Natural killer cell treated with Interleukin-12 subunit alpha and Interleukin-12 subunit beta and Interleukin-15 and Interleukin-18, amount 100 ng/mL, for 72 hours (primary cell): ENCODE results near the gene KCNK10. TPM values are rescaled to one million over a fixed set of nuclear protein-coding genes. Genes with fewer than 3 reads are reported as not detected.

Experiments used
- ATAC-seq, 2 donors: fragments of 150-1000 bp; cut with Tn5 transposase in 1 of 2; sonication (Bioruptor Pico), chemical (Tn5 transposase) in 1 of 2; 2 replicates each; pipeline ENCODE4 v1.10.0; 2021
- DNase-seq: peaks from one replicate; pipeline ENCODE4 v3.0.0; 2022; ENCODE audit warnings: low spot score
- H3K27ac Mint-ChIP-seq, 2 donors: 1 replicate in 1 of 2; 2 replicates in 1 of 2; pipeline ENCODE4 v1.8.0; 2022; ENCODE audit warnings: mixed read lengths in 2 of 2, mild to moderate bottlenecking in 1 of 2, moderate library complexity in 1 of 2
- H3K27me3 Mint-ChIP-seq, 2 donors: 1 replicate in 1 of 2; 2 replicates in 1 of 2; pipeline ENCODE4 v1.8.0; 2022; ENCODE audit warnings: mixed read lengths in 2 of 2
- H3K36me3 Mint-ChIP-seq: one replicate; pipeline ENCODE4 v1.8.0; 2022; ENCODE audit warnings: mixed read lengths
- H3K4me1 Mint-ChIP-seq, 2 donors: 1 replicate in 1 of 2; 2 replicates in 1 of 2; pipeline ENCODE4 v1.8.0; 2022; ENCODE audit warnings: low read depth in 2 of 2, mixed read lengths in 2 of 2, mild to moderate bottlenecking in 1 of 2
- H3K4me3 Mint-ChIP-seq: one replicate; pipeline ENCODE4 v1.8.0; 2022; ENCODE audit warnings: mixed read lengths
- H3K9me3 Mint-ChIP-seq: 2 replicates; pipeline ENCODE4 v1.8.0; 2022; ENCODE audit warnings: mixed read lengths
- total RNA-seq, 2 donors: library from RNA; stranded (reverse); gene quantifications; one replicate each; pipeline ENCODE4 v1.2.3, GENCODE V29; 2022

Gene KCNK10
- total RNA-seq, 2 donors from 2014 or later = not detected

- no peak overlapping the region for H3K27ac Mint-ChIP-seq
- no peak for DNase-seq
Observed at GRCh38 chr14:88310021-88310420, 13.0 kb downstream of the KCNK10 start.

GRCh38 chr14:88305528-88306322, 17.3 kb downstream of the KCNK10 start:
- DNase-seq (no peak), ATAC-seq (no peak)
- peaks cover 14 to 20% of the 10 kb centered on the region in 2 donors for H3K27me3 Mint-ChIP-seq
- no peaks in the 10 kb centered on the region for H3K4me1 Mint-ChIP-seq
- H3K9me3 Mint-ChIP-seq = no peaks in the 10 kb centered on the region
- H3K36me3 Mint-ChIP-seq = no peaks in the 10 kb centered on the region
- no peak overlapping the region for H3K27ac Mint-ChIP-seq
- H3K4me3 Mint-ChIP-seq = no peak overlapping the region

More at GRCh38 chr14:88310021-88310420, 13.0 kb downstream of the KCNK10 start:
- H3K4me1 Mint-ChIP-seq = no peaks in the 10 kb centered on the region
- no peak overlapping the region for H3K4me3 Mint-ChIP-seq
- H3K9me3 Mint-ChIP-seq = no peaks in the 10 kb centered on the region
- no peak for ATAC-seq
- peaks cover 0 to 4% of the 10 kb centered on the region in 2 donors for H3K27me3 Mint-ChIP-seq
- H3K36me3 Mint-ChIP-seq = no peaks in the 10 kb centered on the region

GRCh38 chr14:88303041-88303440, 20.0 kb downstream of the KCNK10 start:
- H3K36me3 Mint-ChIP-seq = no peaks in the 10 kb centered on the region
- H3K4me3 Mint-ChIP-seq = no peak overlapping the region
- peaks cover 35% of the 10 kb centered on the region in 2 donors for H3K27me3 Mint-ChIP-seq
- no peak for DNase-seq
- H3K27ac Mint-ChIP-seq = no peak overlapping the region
- no peak for ATAC-seq
- H3K9me3 Mint-ChIP-seq = no peaks in the 10 kb centered on the region
- H3K4me1 Mint-ChIP-seq = peaks cover 4 to 5% of the 10 kb centered on the region in 2 donors

- Mint-ChIP-seq H3K4me1 (peaks cover 4 to 5% of the 10 kb centered on the region in 2 donors), H3K9me3 (no peaks in the 10 kb centered on the region), H3K27me3 (peaks cover 39 to 41% of the 10 kb centered on the region in 2 donors), H3K36me3 (no peaks in the 10 kb centered on the region), H3K27ac (no peak overlapping the region), H3K4me3 (no peak overlapping the region)
- no peak for DNase-seq
- ATAC-seq = no peak
Observed at GRCh38 chr14:88301381-88301780, 21.7 kb downstream of the KCNK10 start.

- peaks cover 39 to 43% of the 10 kb centered on the region in 2 donors for H3K27me3 Mint-ChIP-seq
- H3K36me3 Mint-ChIP-seq = no peaks in the 10 kb centered on the region
- ATAC-seq (no peak), DNase-seq (no peak)
- H3K27ac Mint-ChIP-seq = no peak overlapping the region
- H3K4me3 Mint-ChIP-seq = no peak overlapping the region
- no peaks in the 10 kb centered on the region for H3K9me3 Mint-ChIP-seq
- peaks cover 4 to 5% of the 10 kb centered on the region in 2 donors for H3K4me1 Mint-ChIP-seq
Observed at GRCh38 chr14:88300817-88301216, 22.3 kb downstream of the KCNK10 start.

GRCh38 chr14:88299865-88300530, 23.1 kb downstream of the KCNK10 start:
- H3K9me3 Mint-ChIP-seq = no peaks in the 10 kb centered on the region
- no peak for DNase-seq

GRCh38 chr14:88297306-88297705, 25.8 kb downstream of the KCNK10 start:
- Mint-ChIP-seq H3K4me1 (peaks cover 4 to 5% of the 10 kb centered on the region in 2 donors), H3K36me3 (no peaks in the 10 kb centered on the region), H3K9me3 (no peaks in the 10 kb centered on the region), H3K4me3 (no peak overlapping the region), H3K27ac (no peak overlapping the region), H3K27me3 (peaks cover 33 to 57% of the 10 kb centered on the region in 2 donors)
- no peak for ATAC-seq
- no peak for DNase-seq

More at GRCh38 chr14:88299865-88300530, 23.1 kb downstream of the KCNK10 start:
- Mint-ChIP-seq H3K4me1 (peaks cover 4 to 5% of the 10 kb centered on the region in 2 donors), H3K4me3 (no peak overlapping the region), H3K27ac (no peak overlapping the region), H3K27me3 (peaks cover 35 to 43% of the 10 kb centered on the region in 2 donors), H3K36me3 (no peaks in the 10 kb centered on the region)
- ATAC-seq = no peak

- Mint-ChIP-seq H3K27ac (no peak overlapping the region), H3K4me3 (no peak overlapping the region), H3K27me3 (peaks cover 25 to 47% of the 10 kb centered on the region in 2 donors)
Observed at GRCh38 chr14:88296351-88296750, 26.7 kb downstream of the KCNK10 start.

GRCh38 chr14:88289996-88290395, 33.1 kb downstream of the KCNK10 start:
- Mint-ChIP-seq H3K4me3 (no peak overlapping the region), H3K27me3 (peaks cover 8 to 27% of the 10 kb centered on the region in 2 donors), H3K36me3 (no peaks in the 10 kb centered on the region), H3K27ac (no peak overlapping the region), H3K9me3 (no peaks in the 10 kb centered on the region), H3K4me1 (no peaks in the 10 kb centered on the region)
- ATAC-seq (no peak), DNase-seq (no peak)

More at GRCh38 chr14:88296351-88296750, 26.7 kb downstream of the KCNK10 start:
- no peaks in the 10 kb centered on the region for H3K9me3 Mint-ChIP-seq
- DNase-seq = no peak
- peaks cover 4 to 5% of the 10 kb centered on the region in 2 donors for H3K4me1 Mint-ChIP-seq
- no peak for ATAC-seq
- H3K36me3 Mint-ChIP-seq = no peaks in the 10 kb centered on the region

- Mint-ChIP-seq H3K27ac (no peak overlapping the region), H3K27me3 (peaks cover 8 to 25% of the 10 kb centered on the region in 2 donors), H3K4me1 (no peaks in the 10 kb centered on the region), H3K9me3 (no peaks in the 10 kb centered on the region), H3K4me3 (no peak overlapping the region), H3K36me3 (no peaks in the 10 kb centered on the region)
- ATAC-seq = no peak
- no peak for DNase-seq
Observed at GRCh38 chr14:88289234-88289633, 33.8 kb downstream of the KCNK10 start.

GRCh38 chr14:88286309-88286708, 36.8 kb downstream of the KCNK10 start:
- Mint-ChIP-seq H3K27me3 (peaks cover 6 to 25% of the 10 kb centered on the region in 2 donors), H3K4me1 (no peaks in the 10 kb centered on the region), H3K4me3 (no peak overlapping the region), H3K36me3 (no peaks in the 10 kb centered on the region), H3K27ac (no peak overlapping the region), H3K9me3 (no peaks in the 10 kb centered on the region)
- DNase-seq = no peak
- ATAC-seq = no peak

GRCh38 chr14:88281447-88281846, 41.6 kb downstream of the KCNK10 start:
- H3K4me3 Mint-ChIP-seq = no peak overlapping the region
- no peaks in the 10 kb centered on the region for H3K36me3 Mint-ChIP-seq
- ATAC-seq (no peak), DNase-seq (no peak)
- no peaks in the 10 kb centered on the region for H3K4me1 Mint-ChIP-seq
- H3K27me3 Mint-ChIP-seq = peaks cover 17 to 37% of the 10 kb centered on the region in 2 donors
- no peaks in the 10 kb centered on the region for H3K9me3 Mint-ChIP-seq
- H3K27ac Mint-ChIP-seq = no peak overlapping the region

GRCh38 chr14:88276923-88277596, 46.0 kb downstream of the KCNK10 start:
- Mint-ChIP-seq H3K4me1 (peaks cover 0 to 2% of the 10 kb centered on the region in 2 donors), H3K4me3 (no peak overlapping the region), H3K36me3 (no peaks in the 10 kb centered on the region), H3K9me3 (no peaks in the 10 kb centered on the region), H3K27me3 (peaks cover 35 to 59% of the 10 kb centered on the region in 2 donors), H3K27ac (no peak overlapping the region)
- DNase-seq (no peak), ATAC-seq (no peak)
